Smooth muscle cell (in vitro differentiated cells): ENCODE measurements around the gene CCDC90B. TPM values are rescaled to one million over a fixed set of nuclear protein-coding genes. Genes with fewer than 3 reads are reported as not detected.
"Not testable (repeated sequence)": the region's sequence is repeated elsewhere in the genome, so short reads cannot be mapped to it uniquely, and the experiment has no call there.

Experiments used
- DNase-seq: peaks from one replicate; lab custom pipeline; 2025; ENCODE audit not compliant: unreplicated experiment; lab: John Stamatoyannopoulos, UW
- H2AFZ ChIP-seq: fragments of 200-600 bp; sonication (generic); 2 replicates; pipeline ENCODE4 v1.6.0; 2016; ENCODE audit warnings: antibody characterized with exemption, low read depth, mild to moderate bottlenecking
- H3F3A ChIP-seq: fragments of 200-600 bp; sonication (generic); 2 replicates; pipeline ENCODE4 v1.6.0; 2017; ENCODE audit warnings: antibody characterized with exemption, low read depth
- H3K27ac ChIP-seq: fragments of 200-600 bp; sonication (generic); 2 replicates; pipeline ENCODE4 v1.5.1; 2016; ENCODE audit warnings: low read depth, mild to moderate bottlenecking
- H3K27me3 ChIP-seq: fragments of 200-600 bp; sonication (generic); 2 replicates; pipeline ENCODE4 v1.6.1; 2016; ENCODE audit warnings: low read depth, mild to moderate bottlenecking
- H3K36me3 ChIP-seq: fragments of 200-600 bp; sonication (generic); 2 replicates; pipeline ENCODE4 v1.5.1; 2016; ENCODE audit warnings: low read depth
- H3K4me1 ChIP-seq: fragments of 200-600 bp; sonication (generic); 2 replicates; pipeline ENCODE4 v1.5.1; 2016; ENCODE audit warnings: low read depth
- H3K4me2 ChIP-seq: fragments of 200-600 bp; sonication (generic); 2 replicates; pipeline ENCODE4 v1.6.0; 2016; ENCODE audit warnings: mild to moderate bottlenecking
- H3K4me3 ChIP-seq: fragments of 200-600 bp; sonication (generic); 2 replicates; pipeline ENCODE4 v1.5.1; 2016; ENCODE audit warnings: mild to moderate bottlenecking
- H3K79me2 ChIP-seq: fragments of 200-600 bp; sonication (generic); 2 replicates; pipeline ENCODE4 v1.6.0; 2016; ENCODE audit warnings: low read depth, mild to moderate bottlenecking
- H3K9ac ChIP-seq: fragments of 200-600 bp; sonication (generic); 2 replicates; pipeline ENCODE4 v1.6.0; 2016; ENCODE audit warnings: low read depth
- H3K9me3 ChIP-seq: fragments of 200-600 bp; sonication (generic); replicated peaks from 2 replicates; pipeline ENCODE4 v1.5.1; 2016; ENCODE audit warnings: low read depth
- H4K20me1 ChIP-seq: fragments of 200-600 bp; sonication (generic); 2 replicates; pipeline ENCODE4 v1.6.0; 2016; ENCODE audit warnings: low read depth
- WGBS: methylation state at CpG from one replicate; pipeline ENCODE4 v1.1.7; 2016; ENCODE audit warnings: low lambda C conversion rate; 5-methylcytosine and 5-hydroxymethylcytosine counted together
- polyA plus RNA-seq: library from polyadenylated mRNA; unstranded; fragments of >200 nt; fragmentation: Nextera tagmentation; extraction: Ambion mirVana; gene quantifications from 2 replicates; pipeline ENCODE4 v1.2.1, GENCODE V29; 2016
- total RNA-seq: library from RNA; depleted of rRNA; stranded (reverse); fragments of >200 nt; gene quantifications from 2 replicates; pipeline ENCODE4 v1.2.3, GENCODE V29; 2014
- TF ChIP-seq, protein P1 (sequence below): fragments of 200-600 bp; sonication (generic); IDR thresholded peaks from 2 replicates; pipeline ENCODE4 v1.5.1; 2017; ENCODE audit warnings: borderline replicate concordance, mild to moderate bottlenecking, antibody characterized with exemption; ENCODE audit not compliant: insufficient read depth, poor library complexity, severe bottlenecking

Gene CCDC90B
- total and polyA plus RNA-seq, 2 experiments from 2014 or later: 60.2 to 86.4 TPM

DNA sequence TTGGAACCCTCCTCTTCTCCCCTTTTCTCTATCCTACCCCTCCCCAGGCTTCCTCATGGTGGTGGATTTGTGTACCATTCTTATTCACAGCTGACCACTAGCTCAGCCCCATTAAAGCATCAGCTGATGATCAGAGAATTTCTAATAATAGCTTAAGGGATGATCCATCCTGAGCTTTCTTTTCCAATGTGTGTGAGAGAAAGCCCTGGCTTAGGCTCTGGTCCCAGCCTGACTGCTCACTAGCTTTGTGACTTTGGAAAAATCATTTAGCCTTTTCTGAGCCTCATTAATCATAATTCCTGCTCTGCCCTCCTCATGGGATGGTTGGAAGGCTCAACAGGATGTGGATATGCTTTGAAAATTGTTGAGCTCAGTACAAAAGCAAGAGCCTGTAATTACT, 26.3 kb upstream of the CCDC90B start:
- H3F3A ChIP-seq: no peaks in the 10 kb centered on the region
- no peaks in the 10 kb centered on the region for H4K20me1 ChIP-seq
- H3K36me3 ChIP-seq: no peaks in the 10 kb centered on the region
- no peak overlapping the region for H3K9ac ChIP-seq
- no peaks in the 10 kb centered on the region for H3K4me1 ChIP-seq
- H3K27me3 ChIP-seq: no peaks in the 10 kb centered on the region
- no peak overlapping the region for H2AFZ ChIP-seq
- H3K27ac ChIP-seq: no peak overlapping the region
- H3K4me2 ChIP-seq: no peak overlapping the region
- no peak for DNase-seq
- no peaks in the 10 kb centered on the region for H3K79me2 ChIP-seq
- no peaks in the 10 kb centered on the region for H3K9me3 ChIP-seq
- H3K4me3 ChIP-seq: no peak overlapping the region
- TF ChIP-seq, protein P1, sequence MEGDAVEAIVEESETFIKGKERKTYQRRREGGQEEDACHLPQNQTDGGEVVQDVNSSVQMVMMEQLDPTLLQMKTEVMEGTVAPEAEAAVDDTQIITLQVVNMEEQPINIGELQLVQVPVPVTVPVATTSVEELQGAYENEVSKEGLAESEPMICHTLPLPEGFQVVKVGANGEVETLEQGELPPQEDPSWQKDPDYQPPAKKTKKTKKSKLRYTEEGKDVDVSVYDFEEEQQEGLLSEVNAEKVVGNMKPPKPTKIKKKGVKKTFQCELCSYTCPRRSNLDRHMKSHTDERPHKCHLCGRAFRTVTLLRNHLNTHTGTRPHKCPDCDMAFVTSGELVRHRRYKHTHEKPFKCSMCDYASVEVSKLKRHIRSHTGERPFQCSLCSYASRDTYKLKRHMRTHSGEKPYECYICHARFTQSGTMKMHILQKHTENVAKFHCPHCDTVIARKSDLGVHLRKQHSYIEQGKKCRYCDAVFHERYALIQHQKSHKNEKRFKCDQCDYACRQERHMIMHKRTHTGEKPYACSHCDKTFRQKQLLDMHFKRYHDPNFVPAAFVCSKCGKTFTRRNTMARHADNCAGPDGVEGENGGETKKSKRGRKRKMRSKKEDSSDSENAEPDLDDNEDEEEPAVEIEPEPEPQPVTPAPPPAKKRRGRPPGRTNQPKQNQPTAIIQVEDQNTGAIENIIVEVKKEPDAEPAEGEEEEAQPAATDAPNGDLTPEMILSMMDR: no peak

DNA sequence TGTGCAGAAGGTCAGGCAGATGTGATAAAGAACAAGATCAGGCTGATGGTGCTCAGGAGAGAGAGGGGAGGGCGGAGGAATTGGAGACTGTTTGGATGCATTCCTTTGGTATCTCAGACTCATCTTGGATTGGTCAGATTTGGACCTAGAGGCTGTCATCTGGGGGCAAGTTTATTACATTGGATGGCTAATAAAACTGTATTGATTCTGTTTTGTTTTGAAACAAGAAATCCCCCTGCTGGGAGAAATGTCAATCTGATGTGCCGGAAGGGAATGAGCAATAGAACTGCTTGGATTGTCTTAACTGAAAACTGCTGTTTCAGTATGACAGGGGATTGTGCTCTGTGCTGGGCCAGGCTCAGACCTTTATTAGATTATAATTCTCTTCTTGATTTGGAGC, 25.5 kb upstream of the CCDC90B start:
- no peaks in the 10 kb centered on the region for H3K27me3 ChIP-seq
- no peaks in the 10 kb centered on the region for H3K4me1 ChIP-seq
- H3F3A ChIP-seq: no peaks in the 10 kb centered on the region
- H4K20me1 ChIP-seq: no peaks in the 10 kb centered on the region
- 96% methylated on average over 2 of the region's 2 CpGs for WGBS
- H3K36me3 ChIP-seq: no peaks in the 10 kb centered on the region
- H2AFZ ChIP-seq: no peak overlapping the region
- no peak for DNase-seq
- H3K9me3 ChIP-seq: no peaks in the 10 kb centered on the region
- no peak overlapping the region for H3K27ac ChIP-seq
- TF ChIP-seq, protein P1: no peak
- H3K4me3 ChIP-seq: no peak overlapping the region
- no peak overlapping the region for H3K4me2 ChIP-seq
- no peak overlapping the region for H3K9ac ChIP-seq
- H3K79me2 ChIP-seq: no peaks in the 10 kb centered on the region

DNA sequence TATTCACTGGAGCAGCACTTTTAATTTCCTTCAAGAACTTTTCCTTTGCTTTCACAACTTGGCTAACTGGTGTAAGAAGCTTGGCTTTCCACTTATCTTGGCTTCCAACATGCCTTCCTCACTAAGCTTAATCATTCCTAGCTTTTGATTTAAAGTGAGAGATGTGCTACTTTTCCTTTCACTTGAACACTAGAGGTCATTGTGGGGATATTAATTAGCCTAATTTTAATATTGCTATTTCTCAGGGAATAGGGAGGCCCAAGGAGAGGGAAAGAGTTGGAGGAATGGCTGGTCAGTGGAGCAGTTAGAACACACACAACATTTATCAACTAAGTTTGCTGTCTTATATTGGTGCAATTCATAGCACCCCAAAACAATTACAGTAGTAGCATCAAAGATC, 24.6 kb upstream of the CCDC90B start:
- no peak for DNase-seq
- H3K4me1 ChIP-seq: no peaks in the 10 kb centered on the region
- H3K27ac ChIP-seq: no peak overlapping the region
- no peaks in the 10 kb centered on the region for H3F3A ChIP-seq
- no peak overlapping the region for H3K4me2 ChIP-seq
- no peaks in the 10 kb centered on the region for H3K27me3 ChIP-seq
- H2AFZ ChIP-seq: no peak overlapping the region
- H4K20me1 ChIP-seq: no peaks in the 10 kb centered on the region
- no peak overlapping the region for H3K9ac ChIP-seq
- TF ChIP-seq, protein P1: no peak
- no peaks in the 10 kb centered on the region for H3K79me2 ChIP-seq
- H3K36me3 ChIP-seq: no peaks in the 10 kb centered on the region
- H3K4me3 ChIP-seq: no peak overlapping the region
- H3K9me3 ChIP-seq: no peaks in the 10 kb centered on the region

DNA sequence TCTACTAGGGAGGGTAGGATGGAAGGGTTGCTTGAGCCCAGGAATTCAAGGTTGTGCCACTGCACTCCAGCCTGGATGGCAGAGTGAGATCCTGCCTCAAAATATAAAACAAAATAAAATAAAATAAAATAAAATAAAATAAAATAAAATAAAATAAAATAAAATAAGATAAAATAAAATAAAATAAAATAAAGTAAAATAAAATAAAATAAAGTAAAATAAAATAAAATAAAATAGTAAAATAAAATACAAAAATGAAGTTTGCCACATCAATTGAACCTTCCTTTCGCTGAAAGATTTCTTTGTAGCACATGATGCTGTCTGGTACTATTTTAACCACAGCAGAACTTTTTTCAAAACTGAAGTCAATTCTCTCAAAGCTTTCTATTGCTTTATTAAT, 22.4 kb upstream of the CCDC90B start:
- H3K27ac ChIP-seq, H3K4me2 ChIP-seq, H3K79me2 ChIP-seq, H3F3A ChIP-seq, DNase-seq, H3K36me3 ChIP-seq, H3K9me3 ChIP-seq, H3K27me3 ChIP-seq, H3K4me1 ChIP-seq, H2AFZ ChIP-seq, H3K4me3 ChIP-seq, H3K9ac ChIP-seq, H4K20me1 ChIP-seq: not testable (repeated sequence)
- WGBS: 90% methylated on average over 1 of the region's 1 CpG
